ENCODE results near the gene KRTAP10-6. TPM values are rescaled to one million over a fixed set of nuclear protein-coding genes. Genes with fewer than 3 reads are reported as not detected.

KRTAP10-6 gene
- total and polyA plus RNA-seq, 2 of the 8 experiments (the other 6 are each of a cell fraction or from before 2014, with no cell fraction given): 0.12 TPM; not detected in 1

- Histone ChIP-seq H3K18ac (ENCODE audit: extremely low read depth, low read length) (no peak overlapping the region), H4K5ac (ENCODE audit: insufficient read length, low read depth, low read length) (no peak overlapping the region)
- 100% methylated on average over 1 of the region's 1 CpG; no CpG with 5 or more reads in 1 of the 2 experiments for WGBS, 2 experiments (ENCODE audit: extremely low coverage in 1 of 2, insufficient coverage in 1 of 2, insufficient read length in 1 of 2, insufficient replicate concordance in 2 of 2, low coverage in 1 of 2, low lambda C conversion rate in 2 of 2, missing lambda C conversion rate in 1 of 2)
- no peak for TF ChIP-seq CHD1 (IDR thresholded peaks at IDR 0.05; ENCODE audit: low read depth, low read length)
- no peak for TF ChIP-seq USF2 (IDR thresholded peaks at IDR 0.05; ENCODE audit: low read length)
- TF ChIP-seq, protein P1, sequence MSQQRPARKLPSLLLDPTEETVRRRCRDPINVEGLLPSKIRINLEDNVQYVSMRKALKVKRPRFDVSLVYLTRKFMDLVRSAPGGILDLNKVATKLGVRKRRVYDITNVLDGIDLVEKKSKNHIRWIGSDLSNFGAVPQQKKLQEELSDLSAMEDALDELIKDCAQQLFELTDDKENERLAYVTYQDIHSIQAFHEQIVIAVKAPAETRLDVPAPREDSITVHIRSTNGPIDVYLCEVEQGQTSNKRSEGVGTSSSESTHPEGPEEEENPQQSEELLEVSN (IDR thresholded peaks at IDR 0.05): no peak
- TF ChIP-seq NRF1 (IDR thresholded peaks at IDR 0.05; ENCODE audit: low read depth, low read length): no peak
- no peak for TF ChIP-seq SIN3A (conservative IDR thresholded peaks at IDR 0.05 in 1 of 2, IDR thresholded peaks at IDR 0.05 in 1 of 2; ENCODE audit: low read depth in 1 of 2, low read length in 2 of 2)
- TF ChIP-seq SP4 (IDR thresholded peaks at IDR 0.05; ENCODE audit: low read length): no peak
- no peak for TF ChIP-seq EP300 (IDR thresholded peaks at IDR 0.05; ENCODE audit: borderline replicate concordance in 1 of 2, low read depth in 2 of 2, low read length in 2 of 2)
- no peak for TF ChIP-seq MAFK (IDR thresholded peaks at IDR 0.05; ENCODE audit: low read depth, low read length)
- TF ChIP-seq SIX5 (IDR thresholded peaks at IDR 0.05; ENCODE audit: low read depth, low read length): no peak
- no peak for TF ChIP-seq GABPA (IDR thresholded peaks at IDR 0.05; ENCODE audit: borderline replicate concordance, insufficient read depth, low read length)
- TF ChIP-seq TBP (IDR thresholded peaks at IDR 0.05; ENCODE audit: low read depth, low read length): no peak
- TF ChIP-seq ASH2L (IDR thresholded peaks at IDR 0.05; ENCODE audit: low read length): no peak
- no peak for TF ChIP-seq HDAC6 (IDR thresholded peaks at IDR 0.05; ENCODE audit: low read depth, low read length)
Measured at GRCh38 chr21:44542716-44543115, 49.6 kb downstream of the KRTAP10-6 start.

More at GRCh38 chr21:44542716-44543115, 49.6 kb downstream of the KRTAP10-6 start:
- Histone ChIP-seq H2AK5ac (ENCODE audit: low read depth, low read length) (no peak overlapping the region), H3K79me1 (ENCODE audit: low read depth, low read length) (no peaks in the 10 kb centered on the region), H4K8ac (ENCODE audit: extremely low read depth, insufficient read depth, low read length) (no peak overlapping the region), H2AFZ (ENCODE audit: low read length) (no peak overlapping the region), H3K4ac (replicated peaks; ENCODE audit: insufficient read length, low read depth, low read length) (no peak overlapping the region), H2BK15ac (ENCODE audit: low read length) (no peak overlapping the region), H3K4me2 (ENCODE audit: insufficient read depth in 1 of 2, low read depth in 2 of 2, low read length in 2 of 2) (no peak overlapping the region), H2BK120ac (replicated peaks; ENCODE audit: low read depth, low read length) (no peak overlapping the region), H2BK5ac (ENCODE audit: low read depth, low read length) (no peak overlapping the region), H3K4me3 (ENCODE audit: extremely low read depth in 1 of 4, insufficient read depth in 2 of 4, low read depth in 3 of 4, low read length in 4 of 4) (no peak overlapping the region), H3K27ac (ENCODE audit: low read depth, low read length) (no peak overlapping the region), H3K14ac (ENCODE audit: insufficient read length) (no peak overlapping the region), H3K79me2 (ENCODE audit: control insufficient read depth in 1 of 2, insufficient read depth in 2 of 2, low read length in 2 of 2) (no peaks in the 10 kb centered on the region), H3K56ac (replicated peaks; ENCODE audit: insufficient read length, low read depth, low read length) (no peak overlapping the region), H4K20me1 (replicated peaks in 1 of 2; ENCODE audit: control insufficient read depth in 1 of 2, insufficient read depth in 2 of 2, low read length in 2 of 2) (no peaks in the 10 kb centered on the region), H2BK20ac (ENCODE audit: low read length) (no peak overlapping the region), H3K36me3 (ENCODE audit: control insufficient read depth in 2 of 4, insufficient read depth in 4 of 4, low read length in 3 of 4) (no peaks in the 10 kb centered on the region), H3K23me2 (ENCODE audit: low read depth, low read length) (no peaks in the 10 kb centered on the region), H4K91ac (replicated peaks; ENCODE audit: insufficient read length, low read length) (no peak overlapping the region), H3K27me3 (replicated peaks in 1 of 4; ENCODE audit: control insufficient read depth in 3 of 4, extremely low read depth in 1 of 4, insufficient read depth in 3 of 4, low read length in 3 of 4) (no peaks in the 10 kb centered on the region), H3K23ac (ENCODE audit: insufficient read length) (no peak overlapping the region), H2BK12ac (ENCODE audit: low read depth, low read length) (no peak overlapping the region), H3K9me3 (ENCODE audit: insufficient read depth in 2 of 2, low read depth in 1 of 2, low read length in 1 of 2) (peaks cover 3 to 4% of the 10 kb centered on the region in 2 experiments; a peak in 1 of 4 replicates), H3K9ac (replicated peaks in 1 of 4; ENCODE audit: extremely low read depth in 1 of 4, low read depth in 3 of 4, low read length in 3 of 4) (no peak overlapping the region), H3K4me1 (replicated peaks in 1 of 4; ENCODE audit: control insufficient read depth in 3 of 4, insufficient read depth in 4 of 4, low read length in 3 of 4) (peaks cover 0 to 5% (median under 1%) of the 10 kb centered on the region in 4 experiments; a peak in 3 of 7 replicates)
- no peak for FAIRE-seq
- ChIA-PET POLR2A (ENCODE audit: partially characterized antibody) (no interaction called here), CTCF (ENCODE audit: partially characterized antibody) (interaction anchor here (0.6 kb wide), 1 partner anchor 155 kb away, joined by 3 read pairs; no protein-coding TSS in a partner anchor)
- DNase-seq (ENCODE audit: low read depth in 1 of 2, low spot score in 2 of 2): no peak
